ENCODE results near the gene ZNF341.
A peak's percentile ranks its signal among the peaks of the same experiment; 100 is the strongest.
"Not testable (repeated sequence)": the region's sequence is repeated elsewhere in the genome, so short reads cannot be mapped to it uniquely, and the experiment has no call there.

ZNF341 gene

GRCh38 chr20:33771938-33772337 lies 40.1 kb downstream of the ZNF341 start:
- DNase-seq = no peak

DNA sequence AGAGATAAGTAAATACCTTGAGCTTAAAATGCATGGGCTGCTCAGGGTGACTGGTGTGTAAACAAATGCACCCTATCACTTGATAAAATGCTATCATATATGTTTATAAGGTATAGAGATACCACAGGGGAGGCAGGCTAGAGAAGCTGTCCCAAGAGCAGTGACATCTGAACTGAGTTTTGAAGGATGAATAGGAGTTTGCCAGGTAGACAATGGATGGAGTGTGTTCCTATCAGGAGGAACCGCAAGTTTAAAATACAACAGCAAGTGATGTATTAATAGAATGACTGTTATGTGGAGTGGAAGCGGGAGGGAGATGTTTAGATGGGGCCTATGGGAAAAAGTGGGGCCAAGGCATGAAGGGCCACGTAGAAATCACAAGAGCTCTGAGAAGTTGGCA lies 40.6 kb downstream of the ZNF341 start:
- no peak for DNase-seq

- DNase-seq = peak; percentile 22
Measured at GRCh38 chr20:33773412-33774089, 41.8 kb downstream of the ZNF341 start.

DNA sequence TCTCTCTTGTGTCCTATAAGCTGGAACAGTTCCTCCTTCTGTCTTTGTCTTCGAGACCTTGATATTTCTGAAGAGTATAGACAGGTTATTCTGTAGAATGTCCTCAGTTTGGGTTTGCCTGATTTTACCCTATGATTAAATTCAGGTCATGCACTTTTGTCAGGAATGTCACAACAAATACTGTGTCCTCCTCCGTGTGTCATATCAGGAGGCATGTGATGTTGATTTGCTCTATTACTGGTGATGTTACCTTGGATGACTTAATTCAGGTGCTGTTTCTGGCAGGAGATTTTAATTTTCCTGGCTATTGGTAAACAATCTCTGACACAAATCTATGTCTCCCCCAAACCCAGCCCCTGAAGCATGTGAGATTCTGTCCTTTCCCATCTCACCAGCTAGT lies 46.0 kb downstream of the ZNF341 start:
- no peak for DNase-seq

DNA sequence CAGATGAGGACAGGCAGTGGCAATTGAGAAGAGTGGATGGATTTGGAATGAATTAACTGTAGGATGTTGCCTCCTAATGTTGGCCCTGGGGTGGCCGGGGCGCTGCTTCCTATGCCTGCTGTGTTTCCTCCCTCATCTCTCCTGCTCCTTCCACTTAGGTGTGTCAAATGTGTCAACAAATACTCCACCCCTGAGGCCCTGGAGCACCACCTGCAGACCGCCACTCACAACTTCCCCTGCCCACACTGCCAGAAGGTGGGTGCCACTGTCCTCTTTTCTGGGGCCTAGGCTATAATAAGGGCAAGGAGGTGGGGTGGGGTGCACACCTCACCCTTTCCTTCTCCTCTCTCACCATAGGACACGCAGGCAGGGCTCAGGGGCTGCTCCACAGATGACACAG lies 49.3 kb downstream of the ZNF341 start:
- no peak for DNase-seq

GRCh38 chr20:33781945-33782344 lies 50.1 kb downstream of the ZNF341 start:
- DNase-seq = no peak

DNA sequence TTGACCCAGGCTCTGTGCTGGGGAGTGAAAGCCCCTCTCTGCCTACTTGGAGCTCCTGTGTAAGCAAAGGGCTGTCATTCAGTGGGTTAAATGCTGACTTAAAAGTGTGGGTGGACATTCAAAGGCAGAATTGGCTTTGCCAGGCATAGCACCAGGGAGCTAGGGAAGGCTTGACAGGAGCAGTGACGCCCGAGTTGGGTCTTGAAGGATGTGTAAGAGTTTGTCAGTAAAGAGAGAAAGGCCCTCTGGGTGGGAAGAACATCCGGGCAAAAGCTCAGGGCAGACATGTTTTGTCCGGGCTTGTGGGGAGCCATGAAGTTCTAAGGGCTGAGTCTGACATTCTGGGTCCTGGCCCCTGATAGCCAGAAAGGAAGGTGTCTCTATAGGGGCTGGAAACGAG lies 51.5 kb downstream of the ZNF341 start:
- no peak for DNase-seq

DNA sequence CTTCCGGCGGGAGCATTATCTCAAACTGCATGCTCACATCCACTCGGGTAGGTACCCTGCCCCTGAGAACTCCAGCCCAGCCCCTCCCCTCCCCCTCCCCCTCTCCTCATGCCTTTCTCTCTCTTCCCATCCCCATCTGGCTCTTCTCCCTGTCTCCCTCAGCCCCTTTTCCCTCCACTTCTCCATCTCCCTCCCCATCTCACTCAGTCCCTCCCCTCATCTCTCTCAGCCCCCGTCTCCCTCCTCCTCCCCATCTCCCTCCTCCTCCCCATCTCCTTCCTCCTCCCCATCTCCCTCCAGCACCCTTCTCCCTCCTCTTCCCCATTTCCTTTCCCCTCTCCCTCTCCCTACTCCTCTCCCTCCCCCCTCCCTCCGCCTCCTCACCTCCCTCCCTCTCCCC lies 52.0 kb downstream of the ZNF341 start:
- no peak for DNase-seq

DNA sequence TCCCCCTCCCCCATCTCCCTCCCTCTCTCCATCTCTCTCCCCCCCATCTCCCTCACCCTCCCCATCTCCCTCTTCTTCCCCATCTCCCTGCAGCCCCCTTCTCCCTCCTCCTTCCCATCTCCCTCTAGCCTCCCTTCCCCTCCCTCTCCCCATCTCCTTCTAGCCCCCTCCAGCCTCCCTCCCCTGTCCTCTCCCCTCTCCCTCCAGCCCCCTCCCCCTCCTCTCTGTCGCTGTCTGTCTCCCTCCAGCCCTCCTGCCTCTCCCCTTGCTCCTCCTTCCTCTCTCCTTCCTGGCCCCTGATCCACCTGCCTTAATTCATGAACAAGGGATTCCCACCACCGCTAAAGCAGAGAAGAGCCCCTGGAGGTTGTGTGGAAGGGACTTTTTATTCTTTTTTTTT lies 52.4 kb downstream of the ZNF341 start:
- DNase-seq = no peak

GRCh38 chr20:33785503-33785902 lies 53.7 kb downstream of the ZNF341 start:
- DNase-seq = no peak

DNA sequence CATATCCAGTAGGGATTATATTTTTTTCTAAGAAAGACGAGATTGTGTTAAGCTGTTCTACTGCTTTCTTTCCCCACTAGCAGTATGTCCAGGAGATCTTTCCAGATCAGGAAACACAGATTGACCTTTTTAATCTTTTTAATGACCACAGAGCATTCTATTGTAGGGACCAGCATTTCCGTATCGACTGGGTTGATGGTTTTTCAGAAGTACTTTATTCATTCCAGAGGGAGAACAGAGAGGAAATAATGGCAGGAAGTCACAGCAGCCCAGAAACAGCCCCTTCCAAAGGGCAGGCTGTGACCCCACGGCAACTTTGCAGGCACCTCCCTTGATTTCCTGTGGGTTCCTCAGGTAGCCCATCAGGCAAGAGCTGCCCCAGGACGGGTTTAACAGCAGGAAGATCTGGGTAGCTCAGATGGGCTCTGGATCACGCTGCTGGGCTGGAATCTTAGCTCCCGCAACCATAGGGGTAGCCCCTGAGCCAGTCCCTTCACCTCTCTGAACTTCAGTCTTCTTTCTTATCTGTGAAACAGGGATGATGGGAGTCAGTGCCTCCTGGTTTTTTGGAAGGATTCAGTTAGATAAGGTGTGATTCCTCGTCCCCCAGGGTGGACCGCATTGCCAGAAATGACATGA lies 55.6 kb downstream of the ZNF341 start:
- DNase-seq = no peak

GRCh38 chr20:33788351-33789049 lies 56.7 kb downstream of the ZNF341 start:
- no peak for DNase-seq

- DNase-seq = peak; percentile 74
Measured at GRCh38 chr20:33789109-33789857, 57.5 kb downstream of the ZNF341 start.

DNA sequence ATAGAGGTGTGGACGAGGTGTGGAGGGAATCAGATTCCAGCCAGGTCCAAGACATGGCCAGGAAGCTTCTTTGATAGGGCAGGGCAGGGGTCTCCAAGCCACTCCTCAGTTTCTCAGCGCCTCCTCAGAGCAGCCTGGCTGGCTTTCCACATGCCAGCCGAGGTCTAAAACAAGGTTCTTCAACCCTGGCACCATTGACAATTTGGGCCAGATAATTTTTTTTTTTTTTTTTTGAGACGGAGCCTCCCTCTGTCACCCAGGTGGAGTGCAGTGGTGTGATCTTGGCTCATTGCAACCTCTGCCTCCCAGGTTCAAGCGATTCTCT lies 58.0 kb downstream of the ZNF341 start:
- DNase-seq = no peak

DNA sequence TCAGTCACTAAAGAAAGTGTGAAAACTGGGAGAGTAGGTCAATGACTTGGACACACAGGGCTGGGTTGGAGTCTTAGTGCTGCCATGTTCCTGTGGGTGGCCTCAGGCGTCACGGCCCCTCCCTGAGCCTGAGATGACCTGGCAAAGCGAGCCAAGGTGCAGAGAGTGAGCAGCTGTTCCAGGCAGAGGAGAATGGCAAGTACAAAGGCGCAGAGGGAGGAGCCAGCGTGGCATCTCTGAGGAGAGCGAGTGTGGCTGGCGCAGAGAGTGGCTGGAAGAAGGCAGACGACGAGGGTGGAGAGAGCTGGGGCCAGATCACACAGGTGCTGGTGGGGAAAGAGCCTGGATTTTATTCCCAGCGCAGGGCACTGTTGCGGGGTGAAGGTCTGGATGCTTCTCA lies 58.8 kb downstream of the ZNF341 start:
- no peak for DNase-seq

DNA sequence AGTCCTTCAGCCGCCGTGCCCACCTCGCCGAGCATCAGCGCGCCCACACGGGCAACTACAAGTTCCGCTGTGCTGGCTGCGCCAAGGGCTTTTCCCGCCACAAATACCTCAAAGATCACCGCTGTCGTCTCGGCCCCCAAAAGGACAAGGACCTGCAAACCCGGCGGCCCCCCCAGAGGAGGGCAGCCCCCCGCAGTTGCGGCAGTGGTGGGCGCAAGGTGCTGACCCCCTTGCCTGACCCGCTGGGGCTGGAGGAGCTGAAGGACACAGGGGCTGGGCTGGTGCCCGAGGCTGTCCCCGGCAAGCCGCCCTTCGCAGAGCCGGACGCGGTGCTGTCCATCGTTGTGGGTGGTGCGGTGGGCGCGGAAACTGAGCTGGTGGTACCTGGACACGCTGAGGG lies 59.2 kb downstream of the ZNF341 start:
- DNase-seq = no peak

DNA sequence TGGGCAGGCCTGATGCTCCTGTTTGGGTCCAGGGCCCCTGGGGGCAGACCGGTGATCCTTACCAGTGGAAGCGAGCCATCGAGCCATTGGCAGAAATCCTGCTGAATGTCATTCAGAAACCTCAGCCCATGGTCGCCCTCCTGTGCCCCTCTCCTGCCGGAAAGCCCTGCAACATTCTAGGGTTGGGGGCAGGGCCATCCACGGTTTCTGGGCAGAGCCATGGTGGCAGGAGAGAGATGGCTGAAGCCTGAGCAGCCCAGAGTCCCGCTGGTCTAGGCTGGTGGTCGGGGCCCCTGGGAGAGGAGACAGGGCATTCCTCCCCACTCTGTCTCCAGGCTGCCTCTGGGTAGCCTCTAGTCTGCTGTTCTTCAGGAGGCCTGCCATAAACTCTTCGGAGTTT lies 59.7 kb downstream of the ZNF341 start:
- DNase-seq = no peak

DNA sequence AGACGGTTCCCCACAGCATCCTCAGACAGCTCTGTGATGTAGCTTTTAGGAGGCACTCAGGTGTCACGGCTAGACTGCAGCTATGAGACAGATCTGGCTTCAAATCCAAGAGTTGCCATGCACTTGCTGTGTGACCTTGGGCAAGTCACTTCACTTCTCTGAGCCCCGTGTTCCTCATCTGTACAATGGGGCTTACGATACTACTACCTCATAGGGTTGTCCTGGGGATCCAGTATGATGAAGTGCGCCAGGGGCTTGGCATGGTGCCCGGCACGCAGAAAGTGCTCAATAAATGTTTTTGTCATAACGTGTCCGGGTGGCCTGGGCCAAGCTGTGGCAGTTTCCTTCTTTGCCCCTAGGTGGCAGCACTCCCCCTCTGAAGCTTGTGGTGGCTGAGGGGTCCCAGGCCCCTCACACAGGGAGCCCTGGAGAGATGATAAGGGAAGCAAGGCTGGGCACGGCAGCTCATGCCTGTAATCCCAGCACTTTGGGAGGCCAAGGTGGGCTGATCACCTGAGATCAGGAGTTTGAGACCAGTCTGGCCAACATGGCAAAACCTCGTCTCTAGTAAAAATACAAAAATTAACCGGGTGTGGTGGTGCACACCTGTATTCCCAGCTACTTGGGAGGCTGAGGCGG lies 60.3 kb downstream of the ZNF341 start:
- DNase-seq = peak; percentile 55

DNA sequence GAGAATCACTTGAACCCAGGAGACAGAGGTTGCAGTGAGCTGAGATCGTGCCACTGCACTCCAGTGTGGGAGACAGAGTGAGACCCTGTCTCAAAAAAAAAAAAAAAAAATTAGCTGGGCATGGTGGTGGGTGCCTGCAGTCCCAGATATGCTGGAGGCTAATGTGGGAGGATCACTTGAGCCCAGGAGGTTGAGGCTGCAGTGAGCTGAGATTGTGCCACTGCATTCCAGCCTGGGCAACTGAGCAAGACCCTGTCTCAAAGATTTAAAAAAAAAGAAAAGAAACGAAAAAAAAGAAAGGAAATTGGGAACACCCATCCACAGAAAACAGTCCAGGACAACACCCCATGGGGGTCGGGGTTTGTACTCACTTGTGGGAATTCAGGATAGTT lies 60.8 kb downstream of the ZNF341 start:
- DNase-seq = not testable (repeated sequence)

DNA sequence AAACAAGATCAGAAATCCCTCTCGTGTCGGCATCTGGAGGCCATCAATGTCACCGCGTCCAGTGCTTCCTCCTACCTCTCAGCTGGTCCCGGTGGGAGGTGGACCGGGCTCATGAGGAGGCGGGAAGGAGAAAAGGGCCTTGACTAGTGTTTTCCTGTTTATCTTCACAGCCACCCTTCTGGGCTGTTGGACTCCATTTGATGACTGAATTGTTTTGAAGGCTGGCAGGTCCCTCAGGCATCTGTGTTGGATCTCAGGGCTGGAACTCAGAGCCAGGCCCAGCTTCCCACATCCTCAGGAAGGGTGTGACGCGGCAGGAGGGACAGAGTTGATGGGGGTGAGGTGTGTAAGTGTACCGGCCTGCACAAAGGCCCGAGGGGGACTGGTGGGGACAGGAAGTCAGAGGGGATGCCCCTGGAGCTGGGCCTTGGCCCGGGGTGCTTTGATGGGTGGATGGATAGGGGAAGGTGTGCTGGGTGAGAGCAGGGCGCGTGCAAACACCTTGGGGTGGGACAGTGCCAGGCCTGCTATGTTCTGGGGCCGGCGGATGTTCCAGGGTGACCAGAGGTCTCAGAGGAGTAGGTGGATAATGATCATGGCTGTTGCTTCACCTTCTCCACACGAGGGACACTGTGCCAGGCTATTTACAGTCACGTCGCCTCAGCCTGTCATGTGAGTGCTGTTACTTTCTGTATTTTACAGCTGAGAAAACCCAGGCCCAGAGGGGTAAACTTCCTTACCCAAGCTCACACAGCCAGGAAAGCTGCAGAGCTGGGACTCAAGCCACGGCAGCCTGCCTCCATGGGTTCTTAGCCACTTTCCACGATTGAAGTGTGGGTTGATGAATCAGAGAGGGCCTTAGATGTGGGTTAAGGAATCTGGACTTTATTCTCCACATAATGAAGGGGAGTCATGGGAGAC lies 61.5 kb downstream of the ZNF341 start:
- no peak for DNase-seq

- DNase-seq = no peak
Measured at GRCh38 chr20:33796263-33796906, 64.6 kb downstream of the ZNF341 start.

Measured in RPMI8226 (cell line).